Stimulated activated CD8-positive, alpha-beta memory T cell treated with anti-CD3 and anti-CD28 coated beads, Interleukin-15, amount 100 ng/mL, for 24 hours (primary cell): Measurements from ENCODE around the gene ANO2.
"Not testable (repeated sequence)": the region's sequence is repeated elsewhere in the genome, so short reads cannot be mapped to it uniquely, and the experiment has no call there.

Experiments used
- DNase-seq: peaks from one replicate; pipeline ENCODE4 v3.0.0-alpha.2; 2020; ENCODE audit warnings: low read depth

Gene ANO2

DNA sequence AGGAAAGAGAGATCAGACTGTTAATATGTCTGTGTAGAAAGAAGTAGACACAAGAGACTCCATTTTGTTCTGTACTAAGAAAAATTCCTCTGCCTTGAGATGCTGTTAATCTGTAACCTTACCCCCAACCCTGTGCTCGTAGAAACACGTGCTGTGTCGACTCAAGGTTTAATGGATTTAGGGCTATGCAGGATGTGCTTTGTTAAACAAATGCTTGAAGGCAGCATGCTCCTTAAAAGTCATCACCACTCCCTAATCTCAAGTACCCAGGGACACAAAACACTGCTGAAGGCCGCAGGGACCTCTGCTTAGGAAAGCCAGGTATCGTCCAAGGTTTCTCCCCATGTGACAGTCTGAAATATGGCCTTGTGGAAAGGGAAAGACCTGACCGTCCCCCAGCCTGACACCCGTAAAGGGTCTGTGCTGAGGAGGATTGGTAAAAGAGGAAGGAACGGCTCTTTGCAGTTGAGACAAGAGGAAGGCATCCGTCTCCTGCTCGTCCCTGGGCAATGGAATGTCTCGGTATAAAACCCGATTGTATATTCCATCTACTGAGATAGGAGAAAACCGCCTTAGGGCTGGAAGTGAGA, 407.9 kb downstream of the ANO2 start:
- DNase-seq = not testable (repeated sequence)

DNA sequence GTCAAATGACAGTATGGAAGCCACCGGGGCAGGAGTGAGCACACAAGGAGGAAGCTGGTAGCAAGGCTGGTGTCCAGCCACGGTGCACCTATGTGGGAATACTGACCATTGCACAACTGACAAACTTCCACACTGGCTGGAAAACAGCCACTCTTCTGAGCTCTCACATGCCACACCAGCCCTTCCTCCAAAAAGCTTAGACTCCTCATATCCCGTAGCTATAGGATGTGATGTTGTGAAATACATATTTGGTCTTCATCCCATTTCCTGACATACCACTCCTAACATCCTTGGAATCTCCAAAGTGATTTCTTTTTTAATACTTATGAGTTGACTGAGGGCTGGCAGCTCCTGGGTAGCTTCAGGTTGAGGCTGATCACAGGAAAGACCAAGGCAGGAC, 409.5 kb downstream of the ANO2 start:
- DNase-seq = no peak

DNA sequence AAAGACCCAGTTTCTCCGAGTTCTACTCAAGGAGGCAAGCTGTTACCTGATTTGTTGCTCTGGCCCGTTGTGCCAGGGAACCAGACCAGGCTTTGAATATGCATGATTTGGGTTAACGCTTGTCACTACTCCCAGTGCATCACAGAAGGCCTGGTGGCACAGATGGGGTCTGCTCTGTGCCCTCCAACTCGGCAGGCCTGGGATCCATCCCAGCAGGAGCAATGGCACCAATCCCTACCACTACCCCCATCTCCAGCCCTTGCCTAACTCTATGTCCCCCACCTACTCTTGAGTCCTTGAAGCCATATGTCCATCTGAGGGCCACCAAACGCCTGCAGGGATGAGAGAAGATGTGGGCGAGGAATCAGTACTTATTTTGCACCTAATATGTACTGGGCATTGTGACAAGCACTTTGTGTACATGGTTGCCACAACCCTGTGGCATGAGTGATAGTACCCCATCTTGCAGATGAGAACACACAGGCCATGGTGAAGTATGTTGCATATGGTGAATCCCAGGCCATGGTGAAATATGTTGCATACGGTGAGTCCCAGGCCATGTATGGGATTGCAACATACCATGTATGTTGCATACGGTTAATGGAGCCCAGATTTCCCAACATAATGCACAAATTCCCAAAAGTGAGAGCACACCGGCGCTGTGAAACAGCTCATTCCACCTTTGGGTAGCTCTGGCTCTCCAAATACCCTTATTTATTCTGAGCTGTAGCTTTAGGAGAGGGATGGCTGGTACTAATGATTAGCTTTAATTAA, 410.4 kb downstream of the ANO2 start:
- no peak for DNase-seq

DNA sequence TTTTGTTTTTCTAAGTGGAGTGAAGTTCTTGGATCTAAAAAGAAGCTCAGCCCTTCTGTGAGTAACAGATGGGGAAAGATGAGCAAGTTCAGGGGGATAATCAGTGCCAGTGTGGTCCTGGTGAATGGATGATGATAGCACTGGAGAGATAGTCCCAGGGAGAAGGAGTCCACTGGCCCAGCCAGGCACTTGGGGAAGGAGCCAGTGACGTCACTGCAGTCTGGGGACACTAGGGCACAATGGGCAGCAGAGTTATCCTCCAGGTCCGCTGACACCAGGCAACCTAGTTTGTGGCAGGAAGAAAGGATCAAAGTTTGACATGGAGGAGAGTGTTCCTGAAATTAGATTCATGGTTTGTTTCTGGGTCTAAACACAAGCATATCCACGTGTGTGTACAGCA, 411.7 kb downstream of the ANO2 start:
- DNase-seq = no peak

- DNase-seq = no peak
Observed at GRCh38 chr12:5525783-5526367, 419.2 kb downstream of the ANO2 start.

DNA sequence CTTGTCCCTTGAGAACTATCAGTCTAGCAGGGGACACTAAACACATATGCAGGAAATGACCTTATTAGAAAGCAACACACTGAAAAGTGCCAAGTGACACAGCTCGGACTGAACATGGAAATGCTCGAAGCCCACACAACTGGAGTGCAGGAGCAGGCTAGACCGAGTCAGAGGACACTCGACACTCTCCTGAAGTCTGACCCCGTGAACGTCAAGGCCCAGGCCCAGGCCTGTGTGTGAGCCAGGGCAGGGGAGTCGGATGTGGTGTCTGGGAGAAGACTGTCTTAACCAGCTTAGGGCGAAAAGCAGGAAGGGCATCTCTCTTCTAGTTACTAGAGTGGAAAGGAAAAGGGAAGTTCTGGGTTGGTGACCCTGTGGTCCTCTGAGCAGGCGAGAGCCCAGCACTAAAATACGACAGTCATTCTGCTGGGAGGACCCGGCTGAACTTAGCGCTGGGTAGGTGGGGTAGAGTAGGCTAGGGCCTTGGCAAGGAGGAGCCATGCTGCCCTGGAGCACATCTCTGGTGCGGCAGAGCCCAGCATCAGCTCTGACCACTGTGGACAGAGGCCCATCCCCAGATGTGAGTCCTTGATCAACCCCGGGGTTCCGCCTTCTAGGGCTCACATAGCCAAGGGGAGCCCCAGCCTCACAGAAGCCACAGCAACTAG, 420.2 kb downstream of the ANO2 start:
- DNase-seq = no peak

DNA sequence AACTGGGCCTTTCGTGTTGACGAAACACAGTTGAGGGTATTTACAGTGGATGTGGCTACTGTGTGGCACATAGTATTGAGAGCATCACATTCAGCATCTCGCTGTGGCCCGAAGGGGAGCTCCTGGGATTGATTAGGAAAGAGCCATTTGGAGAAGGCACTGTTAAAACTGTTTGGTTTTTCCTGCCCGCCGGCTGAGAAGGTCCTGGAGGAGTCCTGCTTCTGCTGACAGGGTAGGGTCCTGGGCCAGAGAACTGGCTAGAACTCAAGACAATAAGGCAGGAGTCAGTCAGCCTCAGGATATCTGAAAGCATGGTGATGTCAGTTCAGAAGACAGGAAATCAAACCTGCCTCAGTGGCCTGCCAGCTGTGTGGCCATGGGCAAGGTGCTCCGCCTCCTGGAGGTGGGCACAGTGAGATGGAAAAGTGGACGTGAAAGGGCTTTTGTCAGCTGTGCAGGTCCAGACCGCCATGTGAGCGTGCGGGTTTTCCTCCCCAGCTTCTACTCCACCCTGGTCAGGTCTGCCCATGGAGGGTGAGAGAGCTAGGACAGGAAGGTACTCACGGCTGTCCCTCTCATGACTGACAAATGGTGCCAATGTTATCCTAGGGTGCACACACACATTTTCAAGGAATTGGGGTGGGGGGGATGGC, 420.8 kb downstream of the ANO2 start:
- no peak for DNase-seq

DNA sequence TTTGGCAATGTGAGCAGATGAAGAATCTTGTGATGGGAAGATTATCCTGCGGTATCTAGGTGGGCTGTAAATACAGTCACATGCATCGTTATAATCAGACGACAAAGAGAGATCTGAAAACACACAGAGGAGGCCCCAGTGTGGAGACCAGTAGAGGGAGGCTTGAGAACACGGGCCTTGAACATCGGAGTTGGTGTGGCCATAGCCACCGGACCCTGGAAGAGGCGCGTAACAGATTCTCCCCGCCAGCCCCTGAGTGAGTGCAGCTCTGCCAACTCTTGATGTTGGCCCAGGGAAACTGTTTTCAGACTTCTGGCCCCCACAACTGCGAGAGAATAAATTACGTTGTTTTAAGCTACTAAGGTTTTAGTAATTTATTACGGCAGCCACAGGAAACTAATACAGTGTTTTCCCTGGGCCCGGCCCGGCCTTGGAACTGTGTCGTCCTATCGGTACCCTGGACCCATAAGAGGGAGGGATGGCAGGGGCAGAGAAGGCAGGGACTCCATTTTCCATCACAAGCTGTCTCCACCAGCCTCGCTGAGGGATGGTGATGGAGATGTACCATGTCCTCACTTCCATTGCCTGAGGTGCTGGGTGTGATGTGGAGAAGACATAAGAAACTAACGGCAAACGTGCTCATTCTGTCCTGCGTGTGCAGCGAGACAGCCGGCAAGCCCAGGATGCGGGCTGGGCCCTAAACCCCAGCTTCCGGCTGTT, 421.5 kb downstream of the ANO2 start:
- no peak for DNase-seq

DNA sequence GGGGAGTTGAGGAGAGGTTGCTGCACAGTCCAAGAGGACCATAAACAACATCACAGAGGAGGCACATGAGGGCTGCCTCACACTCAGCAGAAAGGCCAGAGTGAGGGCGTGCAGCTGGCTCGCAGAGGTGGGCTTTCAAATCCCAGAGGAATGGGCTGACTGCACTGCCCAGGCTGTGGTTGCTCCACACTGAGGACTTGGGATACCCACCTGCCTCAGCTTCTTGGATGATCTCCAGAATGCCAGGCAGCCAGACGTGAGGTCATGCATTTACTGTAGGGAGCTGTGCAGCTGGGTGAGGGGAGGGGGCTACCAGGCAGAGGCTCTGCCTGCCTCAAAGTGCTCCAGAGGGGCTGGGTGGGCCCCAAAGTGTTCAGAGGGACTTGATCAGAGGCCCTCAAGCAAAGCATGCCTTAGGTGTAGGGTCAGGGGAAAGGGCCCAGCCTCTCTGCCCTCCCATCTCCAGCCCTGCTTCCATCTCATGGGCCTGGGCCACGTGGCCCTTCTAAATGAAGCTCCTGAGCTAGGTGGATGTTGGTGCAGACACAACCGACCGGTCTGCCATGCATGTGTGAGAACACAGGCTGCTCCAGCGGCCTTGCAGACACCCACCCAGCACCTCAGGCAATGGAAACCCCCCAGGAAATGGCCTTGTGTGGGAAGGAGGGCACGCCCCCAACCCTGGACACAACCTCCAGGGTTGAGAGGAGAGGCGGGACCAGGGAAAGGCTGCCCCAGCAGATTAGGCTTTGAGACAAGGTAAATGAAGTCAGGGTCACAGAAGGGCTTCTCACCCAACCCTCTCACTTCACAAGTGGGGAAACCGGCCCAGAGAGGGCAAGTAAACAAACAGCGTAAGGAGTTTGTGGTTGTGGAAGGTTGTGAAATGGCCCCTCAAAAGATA, 422.4 kb downstream of the ANO2 start:
- no peak for DNase-seq

DNA sequence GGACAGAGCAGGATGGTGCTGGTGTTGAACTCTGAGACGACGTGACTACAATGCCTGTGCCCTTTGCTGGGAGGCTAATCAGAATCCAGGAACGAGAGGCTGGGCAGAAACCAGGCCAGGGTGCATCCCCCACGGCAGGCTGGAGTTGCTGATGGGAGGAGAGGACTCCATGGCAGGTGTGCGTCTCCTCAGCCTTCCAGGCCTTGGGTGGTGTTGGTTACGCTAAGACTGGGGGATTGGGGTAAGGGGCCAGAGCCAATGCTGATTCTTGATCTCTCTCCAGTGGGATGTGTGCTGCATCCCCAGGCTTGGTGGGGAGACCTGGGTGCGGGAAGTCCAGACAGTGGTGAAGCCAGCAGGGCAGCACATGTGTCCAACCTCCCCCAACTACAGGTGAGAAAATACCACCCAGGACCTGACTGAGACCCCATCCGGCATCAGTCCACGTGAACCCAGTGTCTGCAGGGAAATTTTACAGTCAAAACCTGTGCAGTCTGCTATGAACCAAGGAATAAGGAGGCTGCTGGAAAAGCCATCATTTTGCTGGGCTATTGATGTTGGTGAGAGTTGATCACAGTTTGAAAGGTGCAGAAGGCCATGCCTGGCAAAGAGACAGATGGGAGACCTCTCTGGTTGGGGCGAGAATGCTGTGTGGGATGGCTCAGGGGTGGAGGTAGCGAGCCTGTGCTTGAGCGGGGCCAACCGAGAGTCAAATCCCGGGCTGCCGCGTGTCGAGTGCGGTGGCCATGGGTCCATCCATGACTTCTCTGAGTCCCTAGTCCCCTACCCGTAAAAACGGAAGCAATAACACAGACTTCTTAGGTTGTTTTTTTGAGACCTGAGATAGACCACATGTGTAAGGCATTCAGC, 423.4 kb downstream of the ANO2 start:
- DNase-seq = no peak

DNA sequence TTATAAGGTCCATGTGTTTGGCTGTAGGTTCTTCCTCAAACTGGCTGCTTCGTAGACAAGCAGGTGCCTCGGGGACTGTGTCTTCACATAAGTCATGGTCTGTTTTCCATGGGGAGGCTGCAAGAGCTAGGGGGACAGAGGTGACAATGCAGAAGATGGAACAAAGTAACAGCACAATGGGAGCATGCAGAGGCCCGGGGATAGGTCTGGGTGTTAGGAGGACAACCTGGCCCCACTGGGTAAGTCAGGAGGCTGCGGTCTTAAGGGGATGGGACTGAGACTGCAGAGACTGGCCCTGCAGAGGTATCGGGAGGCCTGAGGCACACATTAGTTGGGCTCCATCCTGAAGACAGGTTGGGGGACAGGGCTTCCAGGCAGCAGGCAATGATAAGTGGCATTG, 424.2 kb downstream of the ANO2 start:
- DNase-seq = no peak

DNA sequence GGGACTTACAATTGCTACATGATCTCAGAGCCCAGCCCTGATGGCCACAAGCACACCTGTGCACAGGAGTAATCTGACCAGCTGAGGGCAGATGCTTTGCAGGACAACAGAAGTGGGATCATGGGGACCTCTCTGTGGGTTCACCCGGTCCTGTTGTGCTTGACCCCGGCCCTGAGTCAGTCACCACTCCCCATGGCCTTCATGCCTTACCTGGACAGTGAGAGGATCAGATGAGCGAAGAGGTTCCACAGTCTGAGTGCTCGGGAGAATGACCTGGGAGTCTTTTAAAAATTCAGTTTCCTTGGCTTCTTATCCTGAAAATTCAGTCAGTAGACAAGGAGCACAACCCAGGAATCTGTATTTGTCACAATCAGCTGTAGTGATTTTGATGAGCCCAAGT, 425.0 kb downstream of the ANO2 start:
- no peak for DNase-seq

GRCh38 chr12:5518584-5519365, 426.3 kb downstream of the ANO2 start:
- no peak for DNase-seq

GRCh38 chr12:5516371-5517241, 428.5 kb downstream of the ANO2 start:
- no peak for DNase-seq

- no peak for DNase-seq
Observed at GRCh38 chr12:5515458-5515857, 429.6 kb downstream of the ANO2 start.

GRCh38 chr12:5514545-5514944, 430.5 kb downstream of the ANO2 start:
- no peak for DNase-seq

- DNase-seq = no peak
Observed at GRCh38 chr12:5514016-5514415, 431.0 kb downstream of the ANO2 start.

DNA sequence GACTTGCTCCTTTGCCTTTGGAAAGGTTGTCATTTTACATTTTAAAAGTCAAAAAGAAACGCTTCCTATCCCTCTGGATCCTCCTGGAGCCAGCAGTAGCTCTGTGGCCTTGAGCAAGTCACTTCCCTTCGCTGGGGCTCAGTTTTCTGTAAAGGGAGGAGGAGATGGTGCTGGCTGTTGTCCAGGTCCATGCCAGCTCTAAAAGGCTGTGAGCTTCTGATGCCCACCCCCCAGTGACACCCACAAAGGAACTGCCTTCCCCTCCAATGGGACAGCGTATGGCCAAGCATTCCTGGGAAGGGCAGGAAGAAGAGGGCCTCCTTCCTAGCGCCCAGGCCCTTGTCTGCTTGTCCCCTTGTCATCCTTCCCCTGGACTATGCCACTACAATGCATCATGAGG, 431.7 kb downstream of the ANO2 start:
- no peak for DNase-seq
